H1 (cell line): ENCODE measurements around the gene CANX. TPM values are rescaled to one million over a fixed set of nuclear protein-coding genes. Genes with fewer than 3 reads are reported as not detected.

Source experiments
- CHD7 ChIP-seq: fragments of 300-600 bp; sonication (generic); IDR thresholded peaks from 2 replicates; pipeline ENCODE4 v1.7.1; 2012; ENCODE audit warnings: low read length, moderate library complexity, mild to moderate bottlenecking, inconsistent platforms; ENCODE audit not compliant: insufficient replicate concordance
- polyA plus RNA-seq, 7 experiments: library from polyadenylated mRNA; depleted of rRNA in 3 of 7; stranded (reverse) in 5 of 7; unstranded in 2 of 7; fragments of >200 nt in 5 of 7; fragments of 200-250 nt in 2 of 7; gene quantifications; 1 replicate in 5 of 7; 2 replicates in 1 of 7; 4 replicates in 1 of 7; pipeline versions ENCODE4 v1.2.1 to v1.2.3, GENCODE V29; 2011 to 2013; ENCODE audit warnings: missing spikeins in 2 of 7, mixed read lengths in 2 of 7
- total RNA-seq: library from RNA; stranded (reverse); fragmentation: NEBNext Ultra II Directional; extraction: Animal tissue kit (Norgen Biotek cat#: 25700); gene quantifications from 2 replicates; pipeline ENCODE4 v1.2.1, GENCODE V29; 2021

The CANX gene
- total and polyA plus RNA-seq, 2 of the 8 experiments (the other 6 are each of a cell fraction or from before 2014, with no cell fraction given), result 136 to 691 TPM

- TF ChIP-seq CHD7, result no peak
- TF ChIP-seq, all 59 proteins: peak for 0
These were observed 32.1 kb downstream of the CANX start (continued) for GRCh38 chr5:179730852-179731251.
